ENCODE results near the gene TFDP3.

The TFDP3 gene

DNA sequence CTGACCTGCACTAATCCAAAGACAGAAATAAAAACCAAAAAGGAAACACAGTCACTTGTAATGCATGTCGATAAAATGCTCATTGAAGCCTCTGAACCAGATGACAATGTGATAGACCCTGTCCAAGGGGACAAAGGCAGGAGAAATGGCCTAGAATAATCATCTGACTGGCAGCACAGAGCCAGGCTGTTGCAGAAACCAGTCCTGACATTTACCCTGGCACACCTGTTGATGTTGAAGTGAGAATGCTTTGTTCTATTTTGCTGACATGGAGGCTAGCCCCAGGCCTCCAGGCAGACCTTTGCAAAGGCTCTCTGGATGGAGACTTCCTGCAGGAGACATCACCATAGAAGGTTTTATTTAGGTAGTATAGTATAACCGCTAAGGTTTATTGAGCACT is 41.0 kb downstream of the TFDP3 start:
- H3K27ac ChIP-seq, result no peak overlapping the region
- TF ChIP-seq, protein P1, sequence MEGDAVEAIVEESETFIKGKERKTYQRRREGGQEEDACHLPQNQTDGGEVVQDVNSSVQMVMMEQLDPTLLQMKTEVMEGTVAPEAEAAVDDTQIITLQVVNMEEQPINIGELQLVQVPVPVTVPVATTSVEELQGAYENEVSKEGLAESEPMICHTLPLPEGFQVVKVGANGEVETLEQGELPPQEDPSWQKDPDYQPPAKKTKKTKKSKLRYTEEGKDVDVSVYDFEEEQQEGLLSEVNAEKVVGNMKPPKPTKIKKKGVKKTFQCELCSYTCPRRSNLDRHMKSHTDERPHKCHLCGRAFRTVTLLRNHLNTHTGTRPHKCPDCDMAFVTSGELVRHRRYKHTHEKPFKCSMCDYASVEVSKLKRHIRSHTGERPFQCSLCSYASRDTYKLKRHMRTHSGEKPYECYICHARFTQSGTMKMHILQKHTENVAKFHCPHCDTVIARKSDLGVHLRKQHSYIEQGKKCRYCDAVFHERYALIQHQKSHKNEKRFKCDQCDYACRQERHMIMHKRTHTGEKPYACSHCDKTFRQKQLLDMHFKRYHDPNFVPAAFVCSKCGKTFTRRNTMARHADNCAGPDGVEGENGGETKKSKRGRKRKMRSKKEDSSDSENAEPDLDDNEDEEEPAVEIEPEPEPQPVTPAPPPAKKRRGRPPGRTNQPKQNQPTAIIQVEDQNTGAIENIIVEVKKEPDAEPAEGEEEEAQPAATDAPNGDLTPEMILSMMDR (IDR thresholded peaks at IDR 0.05), result no peak
- no peak for TF ChIP-seq ZFX (IDR thresholded peaks at IDR 0.05; ENCODE audit: borderline replicate concordance)

DNA sequence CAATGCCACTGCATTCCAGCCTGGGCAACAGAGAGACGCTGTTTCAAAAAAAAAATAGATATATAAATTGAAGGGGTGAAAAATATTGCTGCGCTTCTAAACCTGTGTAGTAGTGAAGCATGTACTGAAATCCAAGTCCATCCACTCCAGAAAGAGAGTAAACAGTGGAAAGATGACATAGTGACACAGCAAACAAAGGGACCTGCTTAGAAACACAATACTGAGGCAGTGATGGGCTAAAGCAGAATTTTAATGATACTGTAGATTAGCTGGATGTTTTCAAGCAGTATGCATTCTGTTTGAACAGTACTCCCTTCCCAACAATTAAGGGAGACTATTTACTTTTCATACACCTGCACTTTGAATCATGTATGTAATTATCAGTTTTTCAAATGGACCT is 42.5 kb downstream of the TFDP3 start:
- no peak overlapping the region for H3K27ac ChIP-seq
- TF ChIP-seq, protein P1 (IDR thresholded peaks at IDR 0.05), result no peak
- TF ChIP-seq ZFX (IDR thresholded peaks at IDR 0.05; ENCODE audit: borderline replicate concordance), result no peak

DNA sequence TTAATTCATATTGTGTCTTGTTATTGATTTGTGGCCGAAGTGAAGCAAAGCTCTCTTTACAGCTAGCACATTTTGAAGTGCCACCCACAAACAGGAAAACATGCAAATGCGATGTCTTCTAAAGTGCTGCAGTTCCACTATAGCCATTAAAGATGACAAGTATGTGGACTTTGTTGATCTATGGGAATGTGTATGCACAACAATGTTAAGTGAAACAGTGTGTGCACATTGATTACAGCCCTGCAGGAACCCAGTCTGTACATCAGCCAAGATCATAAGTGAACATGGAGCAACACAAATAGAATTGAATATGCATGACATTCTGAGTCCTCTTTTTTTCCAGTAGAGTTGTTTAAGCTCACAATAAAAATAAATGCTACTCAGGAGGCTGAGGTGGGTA is 43.0 kb downstream of the TFDP3 start:
- TF ChIP-seq ZFX (IDR thresholded peaks at IDR 0.05; ENCODE audit: borderline replicate concordance), result no peak
- TF ChIP-seq, protein P1 (IDR thresholded peaks at IDR 0.05), result no peak
- H3K27ac ChIP-seq, result no peak overlapping the region

DNA sequence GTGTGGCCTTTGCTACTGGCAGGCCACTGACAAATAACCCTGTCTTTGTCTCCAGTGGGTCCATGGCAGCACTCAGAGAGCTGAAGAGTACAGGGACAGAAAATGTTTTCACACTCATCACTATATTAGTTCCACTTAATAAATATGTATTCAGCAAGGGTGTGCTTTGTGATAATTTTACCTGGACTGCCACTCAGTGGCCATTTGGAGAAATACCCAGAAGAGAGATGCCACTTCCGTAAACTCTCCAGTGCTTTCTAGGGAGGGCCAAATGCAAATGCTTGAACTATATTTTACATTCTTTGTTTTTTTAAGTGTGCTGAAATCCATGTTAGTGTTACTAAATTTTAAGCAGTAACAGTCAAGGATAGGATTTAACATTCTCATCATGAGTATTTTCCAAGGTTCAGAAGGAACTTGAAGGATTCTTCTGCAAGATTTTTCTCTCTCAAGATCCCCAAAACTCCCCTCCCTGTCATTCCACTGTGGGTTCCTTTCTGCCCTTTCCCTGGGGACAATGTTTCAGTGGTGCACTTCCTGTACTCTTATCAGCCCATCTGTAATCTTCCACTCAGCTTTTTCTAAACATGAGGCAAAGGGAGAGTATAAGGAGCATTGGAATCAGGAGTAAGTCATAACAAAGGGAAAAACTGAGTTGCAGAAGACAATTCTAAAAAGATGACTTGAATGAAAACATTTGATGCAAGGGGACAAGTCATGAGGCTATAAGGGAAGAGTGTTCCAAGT is 46.0 kb downstream of the TFDP3 start:
- TF ChIP-seq, protein P1 (IDR thresholded peaks at IDR 0.05), result peak; percentile 47
- TF ChIP-seq ZFX (IDR thresholded peaks at IDR 0.05; ENCODE audit: borderline replicate concordance), result no peak
- no peak overlapping the region for H3K27ac ChIP-seq

Data from 22Rv1 (cell line).